GM15510 (cell line): ENCODE results near the gene HADH.

Experiments
- POLR2A ChIP-seq: IDR thresholded peaks from 3 replicates; pipeline ENCODE4 v1.6.1; 2011; ENCODE audit warnings: borderline replicate concordance; ENCODE audit not compliant: insufficient read length; ENCODE audit errors: extremely low read depth

The HADH gene

GRCh38 chr4:108078024-108078733, 88.5 kb downstream of the HADH start:
- TF ChIP-seq POLR2A, result no peak

GRCh38 chr4:108080747-108081146, 91.1 kb downstream of the HADH start:
- TF ChIP-seq POLR2A, result no peak

GRCh38 chr4:108081256-108081655, 91.6 kb downstream of the HADH start:
- no peak for TF ChIP-seq POLR2A
